Nephron progenitor cell (in vitro differentiated cells): ENCODE measurements around the gene CCDC183.

Experiments
- DNase-seq: peaks from one replicate; pipeline ENCODE4 v3.0.0; 2021
- H3K27ac Mint-ChIP-seq: 2 replicates; pipeline ENCODE4 v1.8.0; 2021; ENCODE audit warnings: mild to moderate bottlenecking, moderate library complexity, mixed read lengths
- H3K27me3 Mint-ChIP-seq: 2 replicates; pipeline ENCODE4 v1.8.0; 2021; ENCODE audit warnings: mild to moderate bottlenecking, low read depth, mixed read lengths; ENCODE audit not compliant: poor library complexity
- H3K36me3 Mint-ChIP-seq: 2 replicates; pipeline ENCODE4 v1.8.0; 2021; ENCODE audit warnings: low read depth, mixed read lengths
- H3K4me1 Mint-ChIP-seq: 2 replicates; pipeline ENCODE4 v1.8.0; 2021; ENCODE audit warnings: mixed read lengths
- H3K4me3 Mint-ChIP-seq: 2 replicates; pipeline ENCODE4 v1.8.0; 2021; ENCODE audit warnings: mild to moderate bottlenecking, moderate library complexity, mixed read lengths
- H3K9me3 Mint-ChIP-seq: 2 replicates; pipeline ENCODE4 v1.8.0; 2021; ENCODE audit warnings: mild to moderate bottlenecking, moderate library complexity, mixed read lengths
- CTCF ChIP-seq: fragments of 200-600 bp; sonication (generic); IDR thresholded peaks from 2 replicates; pipeline ENCODE4 v1.5.0; 2021; ENCODE audit warnings: antibody characterized with exemption

The CCDC183 gene

GRCh38 chr9:136775191-136775590 lies 20.9 kb upstream of the CCDC183 start:
- TF ChIP-seq CTCF: no peak
- peaks cover 37% of the 10 kb centered on the region for H3K9me3 Mint-ChIP-seq
- H3K27me3 Mint-ChIP-seq: peaks cover 62% of the 10 kb centered on the region
- H3K4me3 Mint-ChIP-seq: no peak overlapping the region
- peaks cover 6% of the 10 kb centered on the region for H3K36me3 Mint-ChIP-seq
- no peak overlapping the region for H3K27ac Mint-ChIP-seq
- H3K4me1 Mint-ChIP-seq: peaks cover 34% of the 10 kb centered on the region
- DNase-seq: no peak

GRCh38 chr9:136776947-136777346 lies 19.2 kb upstream of the CCDC183 start:
- peaks cover 6% of the 10 kb centered on the region for H3K36me3 Mint-ChIP-seq
- no peak for TF ChIP-seq CTCF
- H3K4me1 Mint-ChIP-seq: peaks cover 49% of the 10 kb centered on the region
- H3K9me3 Mint-ChIP-seq: peaks cover 37% of the 10 kb centered on the region
- no peak for DNase-seq
- H3K27ac Mint-ChIP-seq: no peak overlapping the region
- H3K27me3 Mint-ChIP-seq: peaks cover 64% of the 10 kb centered on the region
- H3K4me3 Mint-ChIP-seq: peak overlapping the region; percentile 5

- Mint-ChIP-seq H3K36me3 (peaks cover 6% of the 10 kb centered on the region), H3K4me1 (peaks cover 52% of the 10 kb centered on the region), H3K4me3 (no peak overlapping the region), H3K9me3 (peaks cover 34% of the 10 kb centered on the region), H3K27me3 (peaks cover 60% of the 10 kb centered on the region), H3K27ac (no peak overlapping the region)
- DNase-seq: no peak
- no peak for TF ChIP-seq CTCF
Observed at GRCh38 chr9:136777359-136777758, 18.8 kb upstream of the CCDC183 start.

GRCh38 chr9:136779808-136780207 lies 16.3 kb upstream of the CCDC183 start:
- peaks cover 22% of the 10 kb centered on the region for H3K9me3 Mint-ChIP-seq
- no peak overlapping the region for H3K27ac Mint-ChIP-seq
- H3K4me3 Mint-ChIP-seq: no peak overlapping the region
- H3K4me1 Mint-ChIP-seq: peaks cover 55% of the 10 kb centered on the region
- no peak for TF ChIP-seq CTCF
- peaks cover 6% of the 10 kb centered on the region for H3K36me3 Mint-ChIP-seq
- no peak for DNase-seq
- H3K27me3 Mint-ChIP-seq: peaks cover 61% of the 10 kb centered on the region

- no peak for DNase-seq
- Mint-ChIP-seq H3K36me3 (peaks cover 6% of the 10 kb centered on the region), H3K4me3 (no peak overlapping the region), H3K4me1 (peaks cover 53% of the 10 kb centered on the region), H3K27ac (no peak overlapping the region), H3K9me3 (peaks cover 17% of the 10 kb centered on the region), H3K27me3 (peaks cover 60% of the 10 kb centered on the region)
- TF ChIP-seq CTCF: no peak
Observed at GRCh38 chr9:136782452-136782851, 13.7 kb upstream of the CCDC183 start.

- TF ChIP-seq CTCF: no peak
- no peaks in the 10 kb centered on the region for H3K36me3 Mint-ChIP-seq
- H3K9me3 Mint-ChIP-seq: peaks cover 1% of the 10 kb centered on the region
- peaks cover 48% of the 10 kb centered on the region for H3K27me3 Mint-ChIP-seq
- no peak for DNase-seq
- no peak overlapping the region for H3K4me3 Mint-ChIP-seq
- H3K27ac Mint-ChIP-seq: no peak overlapping the region
- peaks cover 53% of the 10 kb centered on the region for H3K4me1 Mint-ChIP-seq
Observed at GRCh38 chr9:136784249-136784996, 11.7 kb upstream of the CCDC183 start.
